Ishikawa (cell line): Measurements from ENCODE around the gene CST6.

Experiments
- CEBPB ChIP-seq: IDR thresholded peaks from 2 replicates; pipeline ENCODE4 v1.6.1; 2012
- CREB1 ChIP-seq: IDR thresholded peaks from 2 replicates; pipeline ENCODE4 v1.6.1; 2012; ENCODE audit warnings: low read depth
- EGR1 ChIP-seq: IDR thresholded peaks from 2 replicates; pipeline ENCODE4 v1.6.1; 2012
- EP300 ChIP-seq: IDR thresholded peaks from 2 replicates; pipeline ENCODE4 v1.6.1; 2012; ENCODE audit warnings: borderline replicate concordance
- FOXM1 ChIP-seq: IDR thresholded peaks from 2 replicates; pipeline ENCODE4 v1.6.1; 2012; ENCODE audit warnings: low read depth, borderline replicate concordance
- NFIC ChIP-seq: IDR thresholded peaks from 2 replicates; pipeline ENCODE4 v1.6.1; 2012
- RAD21 ChIP-seq: IDR thresholded peaks from 2 replicates; pipeline ENCODE4 v1.6.1; 2012; ENCODE audit warnings: low read depth
- TAF1 ChIP-seq: IDR thresholded peaks from 2 replicates; pipeline ENCODE4 v1.6.1; 2012; ENCODE audit warnings: low read depth, mild to moderate bottlenecking
- TCF12 ChIP-seq: IDR thresholded peaks from 2 replicates; pipeline ENCODE4 v1.6.1; 2012; ENCODE audit warnings: low read depth
- TEAD4 ChIP-seq: IDR thresholded peaks from 2 replicates; pipeline ENCODE4 v1.6.1; 2012
- YY1 ChIP-seq: IDR thresholded peaks from 2 replicates; pipeline ENCODE4 v1.6.1; 2012; ENCODE audit warnings: low read depth
- ZBTB7A ChIP-seq: IDR thresholded peaks from 2 replicates; pipeline ENCODE4 v1.6.1; 2012; ENCODE audit warnings: low read depth
- TF ChIP-seq, protein P1 (sequence below): IDR thresholded peaks from 2 replicates; pipeline ENCODE4 v1.6.1; 2012
- TF ChIP-seq, protein P2 (sequence below): IDR thresholded peaks from 2 replicates; pipeline ENCODE4 v1.6.1; 2012; ENCODE audit warnings: low read depth, mild to moderate bottlenecking
- TF ChIP-seq, protein P3 (sequence below): IDR thresholded peaks from 2 replicates; pipeline ENCODE4 v1.6.1; 2012

Gene CST6

DNA sequence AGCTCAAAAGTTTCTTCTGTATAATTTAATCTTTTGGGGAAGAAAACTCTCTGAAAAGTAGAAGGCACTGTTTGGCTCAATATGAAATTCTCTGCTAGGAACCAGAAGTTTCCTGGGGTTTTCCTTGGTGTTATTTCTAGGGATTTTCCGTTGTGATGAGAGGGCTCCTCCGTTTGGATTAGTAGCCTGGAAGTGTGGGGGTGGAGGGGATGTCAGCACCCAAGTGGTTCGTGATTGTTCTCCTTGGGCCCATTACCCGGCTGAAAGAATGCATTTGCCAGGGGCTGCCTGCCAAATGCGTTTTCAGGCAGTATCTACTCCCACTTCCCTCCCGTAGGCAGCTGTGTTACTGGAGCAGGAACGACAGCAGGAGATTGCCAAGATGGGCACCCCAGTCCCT lies 44.7 kb downstream of the CST6 start:
- TF ChIP-seq CEBPB (no peak), FOXM1 (no peak), TAF1 (no peak), NFIC (no peak)
- TF ChIP-seq, protein P1, sequence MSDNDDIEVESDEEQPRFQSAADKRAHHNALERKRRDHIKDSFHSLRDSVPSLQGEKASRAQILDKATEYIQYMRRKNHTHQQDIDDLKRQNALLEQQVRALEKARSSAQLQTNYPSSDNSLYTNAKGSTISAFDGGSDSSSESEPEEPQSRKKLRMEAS, result no peak
- TF ChIP-seq, protein P2, sequence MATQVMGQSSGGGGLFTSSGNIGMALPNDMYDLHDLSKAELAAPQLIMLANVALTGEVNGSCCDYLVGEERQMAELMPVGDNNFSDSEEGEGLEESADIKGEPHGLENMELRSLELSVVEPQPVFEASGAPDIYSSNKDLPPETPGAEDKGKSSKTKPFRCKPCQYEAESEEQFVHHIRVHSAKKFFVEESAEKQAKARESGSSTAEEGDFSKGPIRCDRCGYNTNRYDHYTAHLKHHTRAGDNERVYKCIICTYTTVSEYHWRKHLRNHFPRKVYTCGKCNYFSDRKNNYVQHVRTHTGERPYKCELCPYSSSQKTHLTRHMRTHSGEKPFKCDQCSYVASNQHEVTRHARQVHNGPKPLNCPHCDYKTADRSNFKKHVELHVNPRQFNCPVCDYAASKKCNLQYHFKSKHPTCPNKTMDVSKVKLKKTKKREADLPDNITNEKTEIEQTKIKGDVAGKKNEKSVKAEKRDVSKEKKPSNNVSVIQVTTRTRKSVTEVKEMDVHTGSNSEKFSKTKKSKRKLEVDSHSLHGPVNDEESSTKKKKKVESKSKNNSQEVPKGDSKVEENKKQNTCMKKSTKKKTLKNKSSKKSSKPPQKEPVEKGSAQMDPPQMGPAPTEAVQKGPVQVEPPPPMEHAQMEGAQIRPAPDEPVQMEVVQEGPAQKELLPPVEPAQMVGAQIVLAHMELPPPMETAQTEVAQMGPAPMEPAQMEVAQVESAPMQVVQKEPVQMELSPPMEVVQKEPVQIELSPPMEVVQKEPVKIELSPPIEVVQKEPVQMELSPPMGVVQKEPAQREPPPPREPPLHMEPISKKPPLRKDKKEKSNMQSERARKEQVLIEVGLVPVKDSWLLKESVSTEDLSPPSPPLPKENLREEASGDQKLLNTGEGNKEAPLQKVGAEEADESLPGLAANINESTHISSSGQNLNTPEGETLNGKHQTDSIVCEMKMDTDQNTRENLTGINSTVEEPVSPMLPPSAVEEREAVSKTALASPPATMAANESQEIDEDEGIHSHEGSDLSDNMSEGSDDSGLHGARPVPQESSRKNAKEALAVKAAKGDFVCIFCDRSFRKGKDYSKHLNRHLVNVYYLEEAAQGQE, result no peak

DNA sequence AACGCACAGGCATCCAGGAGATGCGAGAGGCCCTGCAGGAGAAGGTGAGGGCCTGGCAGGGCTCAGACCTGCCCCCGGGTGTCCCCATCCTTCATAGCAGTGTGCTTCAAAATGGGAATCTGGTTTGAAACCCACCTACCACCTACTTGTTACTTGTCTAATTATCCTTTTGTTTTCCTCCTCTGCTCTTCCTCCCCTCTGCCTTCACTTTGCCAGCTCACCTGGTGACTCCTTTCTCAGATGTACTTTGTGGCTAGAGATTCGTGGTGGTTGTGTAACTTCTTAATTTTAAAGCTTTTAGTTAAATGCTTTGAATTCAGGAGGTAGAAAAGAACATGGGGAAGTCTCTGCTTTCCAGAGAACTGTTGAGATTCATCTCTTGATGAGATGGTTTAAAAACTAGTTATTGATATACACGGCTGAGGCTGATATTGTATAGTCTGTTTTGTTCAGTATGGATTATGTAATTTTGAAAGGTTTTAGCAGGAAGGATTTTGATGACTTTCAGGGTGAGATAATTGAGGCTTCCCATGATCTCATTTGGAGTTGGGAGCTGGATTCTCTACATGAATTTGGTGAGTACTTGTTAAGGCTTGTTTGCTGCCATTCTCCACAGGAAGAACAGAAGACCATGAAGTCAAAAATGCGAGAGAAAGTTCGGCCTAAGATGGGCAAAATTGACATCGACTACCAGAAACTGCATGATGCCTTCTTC lies 48.3 kb downstream of the CST6 start:
- TF ChIP-seq TEAD4, result no peak
- TF ChIP-seq, protein P1, result no peak
- no peak for TF ChIP-seq FOXM1
- TF ChIP-seq EGR1, result no peak
- no peak for TF ChIP-seq YY1
- TF ChIP-seq, protein P3, sequence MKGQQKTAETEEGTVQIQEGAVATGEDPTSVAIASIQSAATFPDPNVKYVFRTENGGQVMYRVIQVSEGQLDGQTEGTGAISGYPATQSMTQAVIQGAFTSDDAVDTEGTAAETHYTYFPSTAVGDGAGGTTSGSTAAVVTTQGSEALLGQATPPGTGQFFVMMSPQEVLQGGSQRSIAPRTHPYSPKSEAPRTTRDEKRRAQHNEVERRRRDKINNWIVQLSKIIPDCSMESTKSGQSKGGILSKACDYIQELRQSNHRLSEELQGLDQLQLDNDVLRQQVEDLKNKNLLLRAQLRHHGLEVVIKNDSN, result no peak
- no peak for TF ChIP-seq CEBPB
- TF ChIP-seq EP300, result no peak
- no peak for TF ChIP-seq NFIC
- no peak for TF ChIP-seq CREB1
- TF ChIP-seq RAD21, result no peak
- TF ChIP-seq ZBTB7A, result no peak
- TF ChIP-seq TAF1, result no peak
- TF ChIP-seq, protein P2, result no peak

DNA sequence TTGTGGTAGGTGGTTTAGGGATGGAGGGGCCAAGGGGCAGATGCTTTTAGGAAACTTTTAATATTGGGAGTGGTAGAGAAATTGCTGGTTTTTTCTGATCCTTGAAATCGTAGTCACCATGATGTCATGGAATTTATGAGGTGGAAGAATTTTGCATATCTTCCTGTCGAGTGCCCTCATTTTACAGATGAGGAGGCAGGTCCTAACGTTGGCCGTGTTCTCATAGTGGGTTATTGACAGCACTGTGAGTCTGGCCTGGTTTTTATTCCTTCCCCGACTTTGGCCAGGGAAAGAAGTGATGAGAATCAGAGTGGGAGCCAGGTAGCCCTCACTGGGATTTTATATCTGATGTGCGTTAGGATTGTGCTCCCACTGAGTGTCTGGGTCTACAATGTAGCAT lies 49.5 kb downstream of the CST6 start:
- no peak for TF ChIP-seq FOXM1
- no peak for TF ChIP-seq YY1
- TF ChIP-seq CREB1, result no peak
- TF ChIP-seq NFIC, result no peak
- TF ChIP-seq ZBTB7A, result no peak
- no peak for TF ChIP-seq RAD21

DNA sequence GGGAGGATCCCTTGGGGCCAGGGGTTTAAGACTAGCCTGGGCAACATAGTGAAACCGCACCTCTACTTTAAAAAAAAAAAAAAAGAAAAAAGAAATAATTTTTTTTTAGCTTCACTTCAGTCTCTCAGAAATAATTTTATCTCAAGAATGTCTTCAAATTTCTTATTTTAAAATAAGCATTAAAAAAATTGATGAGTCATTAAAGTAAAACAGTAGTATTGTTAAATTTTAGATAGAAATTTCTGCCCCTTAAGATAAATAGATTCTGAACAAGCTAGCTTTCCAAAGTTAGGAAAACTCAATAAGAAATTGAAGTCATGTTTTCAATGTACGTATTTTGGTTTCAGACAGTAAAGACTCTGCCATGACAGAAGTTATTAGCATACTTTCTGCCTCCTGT lies 50.6 kb downstream of the CST6 start:
- TF ChIP-seq TAF1, result no peak
- TF ChIP-seq, protein P3, result no peak
- no peak for TF ChIP-seq TEAD4
- no peak for TF ChIP-seq CREB1
- TF ChIP-seq RAD21, result no peak
- TF ChIP-seq TCF12, result no peak
- TF ChIP-seq EP300, result no peak
- no peak for TF ChIP-seq ZBTB7A
- TF ChIP-seq NFIC, result no peak
- TF ChIP-seq CEBPB, result no peak
- no peak for TF ChIP-seq YY1
- no peak for TF ChIP-seq FOXM1
- TF ChIP-seq, protein P1, result no peak
- TF ChIP-seq, protein P2, result no peak
- TF ChIP-seq EGR1, result no peak
